ENCODE results near the gene OR4C16.

Gene OR4C16

GRCh38 chr11:55571828-55572227 is at the start of gene OR4C16:
OR4C16 (plus strand) TSS chr11:55572128; CDS start chr11:55572128, 0 bp downstream.
- no peak for DNase-seq

GRCh38 chr11:55554169-55554568 is 17.8 kb upstream of the OR4C16 start, which contains the start of gene OR4C15:
OR4C15 (plus strand) TSS chr11:55554469; CDS start chr11:55554469, 0 bp downstream.
- no peak for DNase-seq

GRCh38 chr11:55572548-55572947 is 620 bp downstream of the OR4C16 start:
- no peak for DNase-seq

GRCh38 chr11:55607545-55607944 is 35.6 kb downstream of the OR4C16 start, which contains the start of gene OR4C11:
OR4C11 (minus strand) TSS chr11:55607645; CDS start chr11:55604373, 3,272 bp downstream.
- DNase-seq, result no peak
